ENCODE measurements around the gene FMO2.

Gene FMO2

GRCh38 chr1:171257607-171258076, 72.5 kb downstream of the FMO2 start:
- DNase-seq (ENCODE audit: low read depth) = no peak

GRCh38 chr1:171258429-171258828, 73.3 kb downstream of the FMO2 start:
- no peak for DNase-seq (ENCODE audit: low read depth)

GRCh38 chr1:171258943-171259342, 73.8 kb downstream of the FMO2 start:
- DNase-seq (ENCODE audit: low read depth) = no peak
